Thoracic aorta (tissue), 2 donors: ENCODE measurements around the gene NAV2. TPM values are rescaled to one million over a fixed set of nuclear protein-coding genes. Genes with fewer than 3 reads are reported as not detected.

Source experiments
- ATAC-seq: fragments of 150-250 bp; one replicate; pipeline ENCODE4 v1.8.0; 2017; ENCODE audit warnings: low read depth; ENCODE audit not compliant: insufficient number of reproducible peaks, low FRiP score
- DNase-seq: peaks from one replicate; pipeline ENCODE4 v3.0.0-alpha.2; 2020; ENCODE audit warnings: low spot score
- H3K27ac ChIP-seq, 2 donors: fragments of 200-600 bp; sonication (generic); 1 replicate in 1 of 2; 2 replicates in 1 of 2; pipeline ENCODE4 v1.5.1; 2016; ENCODE audit warnings: mild to moderate bottlenecking in 2 of 2, moderate library complexity in 2 of 2
- H3K27me3 ChIP-seq: fragments of 200-600 bp; sonication (generic); replicated peaks from 2 replicates; pipeline ENCODE4 v1.6.0; 2016; ENCODE audit warnings: mild to moderate bottlenecking; ENCODE audit not compliant: insufficient read depth
- H3K36me3 ChIP-seq: fragments of 200-600 bp; sonication (generic); one replicate; pipeline ENCODE4 v1.5.1; 2016
- H3K4me1 ChIP-seq, 2 donors: fragments of 200-600 bp; sonication (generic); 1 replicate in 1 of 2; 2 replicates in 1 of 2; pipeline versions ENCODE4 v1.5.1 to v1.6.0; 2016; ENCODE audit warnings: low read depth in 2 of 2, mild to moderate bottlenecking in 1 of 2; ENCODE audit not compliant: control insufficient read depth in 1 of 2
- H3K4me3 ChIP-seq: fragments of 200-600 bp; sonication (generic); 2 replicates; pipeline ENCODE4 v1.5.1; 2016; ENCODE audit warnings: mild to moderate bottlenecking
- H3K9me3 ChIP-seq: fragments of 200-600 bp; sonication (generic); 2 replicates; pipeline ENCODE4 v1.5.1; 2016
- total RNA-seq, 2 donors: library from RNA; depleted of rRNA; stranded (reverse); fragments of >200 nt; gene quantifications; one replicate each; pipeline versions ENCODE4 v1.1.0 to v1.2.3, GENCODE V29; 2016
- TF ChIP-seq, protein P1 (sequence below): fragments of 200-600 bp; sonication (generic); IDR thresholded peaks from one replicate; pipeline ENCODE4 v1.5.1; 2019; ENCODE audit warnings: antibody characterized with exemption

NAV2 gene
- total RNA-seq, 2 donors from 2014 or later = 125 to 230 TPM

DNA sequence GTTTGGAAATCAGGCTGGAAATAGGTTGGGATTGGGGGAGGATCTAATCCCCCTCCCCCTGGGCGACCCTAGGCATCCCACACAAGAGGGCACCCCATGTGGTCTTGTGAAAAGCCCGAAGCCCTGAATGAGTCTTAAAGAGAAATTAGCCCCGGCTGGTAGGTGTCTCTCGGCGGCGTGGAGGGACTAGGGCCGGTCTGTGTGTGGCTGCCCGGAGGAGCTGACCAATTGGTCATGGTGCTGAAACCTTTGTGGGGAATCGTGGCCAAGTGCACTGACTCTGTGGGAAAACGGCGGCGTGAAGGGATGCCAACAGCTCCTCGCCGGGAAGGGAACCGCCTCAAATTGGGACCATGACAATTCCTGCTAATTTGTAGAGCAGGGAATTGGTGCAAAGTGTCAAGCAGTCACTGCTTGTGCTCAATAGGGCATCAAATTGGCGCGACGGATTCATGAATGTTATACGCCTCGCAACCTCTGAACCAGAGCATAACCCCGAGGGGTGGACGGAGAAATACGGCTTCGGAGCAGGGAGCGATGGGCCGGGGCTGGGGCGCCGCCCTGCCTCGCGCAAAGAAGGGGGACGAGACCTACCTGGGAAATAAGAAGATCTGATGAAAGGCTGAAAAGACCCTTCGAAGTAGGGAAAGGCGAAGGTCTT lies 446.1 kb downstream of the NAV2 start:
- Histone ChIP-seq H3K4me3 (no peak overlapping the region), H3K9me3 (no peaks in the 10 kb centered on the region), H3K27me3 (peaks cover 30% of the 10 kb centered on the region), H3K36me3 (no peaks in the 10 kb centered on the region), H3K4me1 (peaks cover 6 to 22% of the 10 kb centered on the region in 2 donors), H3K27ac (no peak overlapping the region)
- no peak for ATAC-seq
- DNase-seq = peak; percentile 14
- TF ChIP-seq, protein P1, sequence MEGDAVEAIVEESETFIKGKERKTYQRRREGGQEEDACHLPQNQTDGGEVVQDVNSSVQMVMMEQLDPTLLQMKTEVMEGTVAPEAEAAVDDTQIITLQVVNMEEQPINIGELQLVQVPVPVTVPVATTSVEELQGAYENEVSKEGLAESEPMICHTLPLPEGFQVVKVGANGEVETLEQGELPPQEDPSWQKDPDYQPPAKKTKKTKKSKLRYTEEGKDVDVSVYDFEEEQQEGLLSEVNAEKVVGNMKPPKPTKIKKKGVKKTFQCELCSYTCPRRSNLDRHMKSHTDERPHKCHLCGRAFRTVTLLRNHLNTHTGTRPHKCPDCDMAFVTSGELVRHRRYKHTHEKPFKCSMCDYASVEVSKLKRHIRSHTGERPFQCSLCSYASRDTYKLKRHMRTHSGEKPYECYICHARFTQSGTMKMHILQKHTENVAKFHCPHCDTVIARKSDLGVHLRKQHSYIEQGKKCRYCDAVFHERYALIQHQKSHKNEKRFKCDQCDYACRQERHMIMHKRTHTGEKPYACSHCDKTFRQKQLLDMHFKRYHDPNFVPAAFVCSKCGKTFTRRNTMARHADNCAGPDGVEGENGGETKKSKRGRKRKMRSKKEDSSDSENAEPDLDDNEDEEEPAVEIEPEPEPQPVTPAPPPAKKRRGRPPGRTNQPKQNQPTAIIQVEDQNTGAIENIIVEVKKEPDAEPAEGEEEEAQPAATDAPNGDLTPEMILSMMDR = no peak

DNA sequence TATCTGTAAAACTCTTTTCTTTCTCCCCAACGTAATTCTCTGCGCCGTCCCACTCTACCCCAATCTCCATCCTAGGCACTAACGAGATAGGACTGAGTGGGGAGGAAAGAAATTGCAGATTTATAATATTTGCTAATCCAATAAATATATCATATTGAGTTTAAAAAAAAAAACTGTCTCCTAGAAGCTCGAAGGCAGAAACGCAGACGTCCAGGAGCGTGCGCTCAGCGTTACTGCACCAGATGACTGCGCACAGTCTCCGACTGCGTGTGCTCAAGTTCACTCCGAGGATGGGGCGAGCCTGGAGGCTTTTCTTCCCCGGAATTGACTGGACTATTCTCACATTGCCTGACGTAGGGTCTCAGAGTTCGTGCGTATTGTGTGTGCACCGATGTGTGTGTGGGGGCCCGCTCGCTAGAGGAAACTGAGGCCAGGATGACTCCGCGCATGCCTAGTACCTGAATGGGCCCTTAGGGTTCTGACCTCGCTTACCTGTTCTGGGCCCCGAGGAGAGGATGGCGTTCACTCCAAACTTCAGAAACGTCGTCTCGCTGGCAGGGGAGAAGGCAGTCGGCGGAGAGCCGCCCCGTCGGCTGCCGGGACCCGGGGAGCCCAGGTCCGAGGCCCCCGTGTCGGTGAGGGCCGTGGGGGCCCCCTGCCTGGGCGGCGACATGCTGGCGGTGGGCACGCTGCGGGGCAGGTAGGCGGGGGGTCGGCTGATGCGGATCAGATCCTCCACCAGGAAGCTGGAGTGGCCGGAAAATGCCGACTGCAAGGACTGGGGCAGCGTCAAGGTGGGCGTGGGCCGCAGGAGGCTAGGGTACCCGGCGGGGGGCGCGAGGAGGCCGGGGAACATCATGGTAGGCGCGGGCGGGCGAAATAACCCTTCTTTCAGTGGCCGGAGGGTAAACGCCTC lies 447.1 kb downstream of the NAV2 start:
- TF ChIP-seq, protein P1 = no peak
- H3K9me3 ChIP-seq = no peaks in the 10 kb centered on the region
- no peak overlapping the region for H3K4me3 ChIP-seq
- no peak overlapping the region for H3K27ac ChIP-seq
- peaks cover 30% of the 10 kb centered on the region for H3K27me3 ChIP-seq
- peaks cover 8 to 22% of the 10 kb centered on the region in 2 donors for H3K4me1 ChIP-seq
- DNase-seq (no peak), ATAC-seq (no peak)
- H3K36me3 ChIP-seq = no peaks in the 10 kb centered on the region

DNA sequence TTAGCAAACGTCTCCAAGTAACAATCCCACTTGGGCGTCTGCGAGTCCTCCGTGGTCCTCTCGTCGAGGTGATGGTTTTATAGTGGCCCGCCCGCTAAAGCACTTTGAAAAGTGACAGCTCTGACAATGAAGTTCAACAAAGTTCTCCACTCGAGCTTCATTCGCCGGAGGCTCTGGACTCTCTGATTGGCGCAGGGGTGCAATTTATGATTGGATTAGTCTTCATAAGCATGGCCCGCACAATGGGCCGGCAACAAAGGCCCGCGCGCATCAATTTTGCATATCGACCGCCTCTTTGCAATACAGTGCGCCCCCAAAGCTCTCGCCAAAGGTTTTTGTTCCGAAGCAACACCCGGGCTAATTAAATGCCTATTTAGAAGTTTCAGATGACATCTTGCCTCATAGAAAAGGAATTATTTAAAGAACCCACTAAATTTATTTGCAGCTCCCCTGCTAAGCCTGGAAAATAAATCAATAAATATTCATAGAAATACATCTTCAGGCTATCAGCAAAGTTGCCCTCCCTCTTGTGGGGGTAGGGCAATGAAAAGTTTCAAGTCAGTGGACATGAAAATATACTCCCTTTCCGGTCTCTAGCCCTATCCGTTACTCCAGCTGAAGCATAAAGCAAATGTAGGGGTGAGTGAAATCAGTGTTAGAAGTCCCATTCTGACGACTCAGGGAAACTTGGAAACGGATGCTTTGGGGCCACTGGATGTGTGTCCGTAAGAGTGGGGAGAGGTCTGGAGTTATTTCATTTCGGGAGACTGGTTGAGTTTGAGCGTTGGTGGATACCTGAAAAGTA lies 448.0 kb downstream of the NAV2 start, which contains the start of gene DBX1:
DBX1 (minus strand) TSS at position 51 of the 805 bp plus-strand sequence. CDS start 151 bp downstream, outside the sequence.
- Histone ChIP-seq H3K4me3 (no peak within 1 kb of the TSS), H3K27me3 (peaks cover 29% of the 10 kb centered on the region), H3K9me3 (no peaks in the 10 kb centered on the region), H3K4me1 (peaks cover 8 to 22% of the 10 kb centered on the region in 2 donors), H3K27ac (no peak within 1 kb of the TSS), H3K36me3 (no peaks in the 10 kb centered on the region)
- DNase-seq (no peak), ATAC-seq (no peak)
- TF ChIP-seq, protein P1 = no peak

DNA sequence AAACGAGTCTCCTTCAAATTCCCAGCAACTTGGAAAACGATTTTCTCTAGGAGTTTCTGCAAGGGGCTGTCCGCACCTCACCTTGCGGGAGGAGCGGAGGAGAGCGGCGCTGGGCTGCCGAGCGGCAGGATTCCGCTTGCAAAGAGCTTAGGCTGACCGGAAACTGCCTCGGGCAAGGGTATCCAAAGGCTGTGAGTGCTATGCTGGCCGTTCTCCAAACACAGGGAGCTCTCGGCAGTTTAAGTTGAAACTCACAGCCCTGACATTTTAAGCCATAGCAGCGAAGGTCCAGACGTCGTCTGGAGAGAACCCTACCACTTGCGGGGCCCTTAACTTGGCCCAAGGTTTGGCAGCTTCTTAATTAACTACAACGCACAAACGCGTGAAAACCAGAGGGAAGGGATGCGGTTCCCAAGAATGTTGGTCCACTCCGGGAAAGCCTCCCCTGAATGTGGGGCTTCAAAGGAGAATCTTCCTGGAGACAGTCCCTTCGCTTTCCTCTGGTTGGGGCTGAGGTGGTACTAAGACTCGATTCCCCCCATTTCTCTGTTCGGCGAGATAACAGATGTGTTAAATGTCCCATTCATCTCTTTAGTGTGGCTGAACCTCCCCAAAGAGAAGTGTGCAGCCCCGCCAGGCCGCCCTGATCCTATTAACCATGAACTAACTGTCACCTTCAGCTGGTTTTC lies 448.7 kb downstream of the NAV2 start:
- no peak for DNase-seq
- ATAC-seq = no peak
- no peak overlapping the region for H3K27ac ChIP-seq
- TF ChIP-seq, protein P1 = no peak
- H3K36me3 ChIP-seq = no peaks in the 10 kb centered on the region
- H3K27me3 ChIP-seq = peaks cover 22% of the 10 kb centered on the region
- no peaks in the 10 kb centered on the region for H3K9me3 ChIP-seq
- peaks cover 8 to 18% of the 10 kb centered on the region in 2 donors for H3K4me1 ChIP-seq
- H3K4me3 ChIP-seq = no peak overlapping the region
